Measurements from ENCODE around the gene CDC20. TPM values are rescaled to one million over a fixed set of nuclear protein-coding genes. Genes with fewer than 3 reads are reported as not detected.

Gene CDC20
- total RNA-seq, 1 experiment from 2014 or later = 134 TPM

DNA sequence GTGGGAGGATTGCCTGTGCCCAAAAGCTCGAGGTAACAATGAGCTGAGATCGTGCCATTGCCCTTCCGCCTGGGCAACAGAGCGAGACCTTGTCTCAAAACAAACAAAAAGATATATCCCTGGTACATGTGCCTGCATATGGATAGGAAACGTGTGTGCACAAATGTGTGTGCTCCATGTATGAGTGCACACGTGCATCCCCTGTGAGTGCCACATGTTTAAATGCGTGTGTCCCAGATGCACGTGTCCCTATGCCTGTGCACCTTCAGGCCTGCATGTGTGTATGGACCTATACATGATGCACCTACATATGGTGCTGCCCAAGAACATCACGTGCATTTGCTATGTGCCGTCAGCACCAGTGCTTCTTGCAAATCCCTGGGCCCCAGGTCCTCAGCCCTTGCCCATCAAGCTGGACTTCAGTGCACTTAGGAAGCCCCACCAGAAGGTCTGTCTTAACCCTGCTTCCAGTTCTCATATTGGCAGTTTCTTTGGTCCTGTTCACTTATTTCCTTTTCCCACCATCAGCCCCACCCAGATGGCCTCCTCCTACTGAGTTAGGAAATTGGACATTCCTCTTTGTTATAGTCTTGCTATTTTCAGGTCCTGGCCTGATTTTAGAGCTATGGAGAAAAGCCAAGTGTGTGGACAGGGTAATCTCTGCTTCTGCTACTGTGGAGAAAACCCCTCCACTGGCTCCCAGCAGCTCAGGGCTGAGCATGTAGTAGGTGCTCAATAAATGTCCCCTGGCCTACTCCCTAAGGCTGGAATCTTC, 42.6 kb upstream of the CDC20 start:
- intact Hi-C loops (cut with micrococcal nuclease; ENCODE audit: unreplicated experiment) = no loop called here
- no peaks in the 10 kb centered on the region for H3K4me1 Mint-ChIP-seq (ENCODE audit: low read depth, unreplicated experiment)
- no peak overlapping the region for H3K27ac Mint-ChIP-seq (ENCODE audit: unreplicated experiment)
- TF ChIP-seq, protein P1, sequence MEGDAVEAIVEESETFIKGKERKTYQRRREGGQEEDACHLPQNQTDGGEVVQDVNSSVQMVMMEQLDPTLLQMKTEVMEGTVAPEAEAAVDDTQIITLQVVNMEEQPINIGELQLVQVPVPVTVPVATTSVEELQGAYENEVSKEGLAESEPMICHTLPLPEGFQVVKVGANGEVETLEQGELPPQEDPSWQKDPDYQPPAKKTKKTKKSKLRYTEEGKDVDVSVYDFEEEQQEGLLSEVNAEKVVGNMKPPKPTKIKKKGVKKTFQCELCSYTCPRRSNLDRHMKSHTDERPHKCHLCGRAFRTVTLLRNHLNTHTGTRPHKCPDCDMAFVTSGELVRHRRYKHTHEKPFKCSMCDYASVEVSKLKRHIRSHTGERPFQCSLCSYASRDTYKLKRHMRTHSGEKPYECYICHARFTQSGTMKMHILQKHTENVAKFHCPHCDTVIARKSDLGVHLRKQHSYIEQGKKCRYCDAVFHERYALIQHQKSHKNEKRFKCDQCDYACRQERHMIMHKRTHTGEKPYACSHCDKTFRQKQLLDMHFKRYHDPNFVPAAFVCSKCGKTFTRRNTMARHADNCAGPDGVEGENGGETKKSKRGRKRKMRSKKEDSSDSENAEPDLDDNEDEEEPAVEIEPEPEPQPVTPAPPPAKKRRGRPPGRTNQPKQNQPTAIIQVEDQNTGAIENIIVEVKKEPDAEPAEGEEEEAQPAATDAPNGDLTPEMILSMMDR (IDR thresholded peaks at IDR 0.05; ENCODE audit: unreplicated experiment) = no peak
- no peak for DNase-seq
- peaks cover 5% of the 10 kb centered on the region for H3K36me3 Mint-ChIP-seq (ENCODE audit: insufficient read depth, unreplicated experiment)
- CTCF ChIA-PET = no interaction called here
- BruUV-seq (replicated peaks) = no TSS peak
- H3K4me3 Mint-ChIP-seq (ENCODE audit: low read depth, unreplicated experiment) = no peak overlapping the region
- peaks cover 19% of the 10 kb centered on the region for H3K27me3 Mint-ChIP-seq (ENCODE audit: unreplicated experiment)
- no peaks in the 10 kb centered on the region for H3K9me3 Mint-ChIP-seq (ENCODE audit: low read depth, unreplicated experiment)

DNA sequence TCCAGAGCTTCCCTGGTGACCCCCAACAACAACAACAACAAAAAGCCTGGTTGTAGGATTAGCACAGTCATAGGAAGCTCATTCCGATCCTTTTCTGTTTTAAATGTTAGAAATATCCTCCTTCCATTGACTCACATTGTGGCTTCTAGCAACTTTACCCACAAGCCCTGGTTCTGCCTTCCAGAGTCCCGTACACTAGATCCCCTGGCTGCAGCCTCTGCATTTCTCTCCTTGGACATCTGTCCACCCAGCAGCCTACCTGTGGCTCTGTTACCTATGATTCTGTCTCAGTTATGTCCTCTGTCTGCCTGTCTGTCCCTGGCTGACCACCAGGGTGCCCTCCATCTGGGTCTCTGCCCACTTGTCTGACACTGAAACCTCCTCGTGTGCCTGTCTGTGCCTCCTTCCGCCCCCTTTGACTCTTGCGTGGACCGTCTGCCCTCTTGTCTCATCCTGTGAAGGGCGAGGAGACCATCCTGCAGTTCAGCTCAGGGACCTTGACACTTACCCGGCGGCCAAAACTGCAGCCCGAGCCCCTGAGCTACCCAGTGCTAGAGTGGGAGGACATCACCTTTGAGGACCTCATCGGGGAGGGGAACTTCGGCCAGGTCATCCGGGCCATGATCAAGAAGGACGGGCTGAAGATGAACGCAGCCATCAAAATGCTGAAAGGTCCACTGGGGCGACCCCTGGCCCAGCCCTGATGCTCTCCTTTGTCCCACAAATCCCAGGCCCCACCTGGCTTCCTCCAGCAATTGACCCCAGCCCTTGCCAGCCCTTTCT, 41.9 kb upstream of the CDC20 start:
- H3K27me3 Mint-ChIP-seq (ENCODE audit: unreplicated experiment) = peaks cover 19% of the 10 kb centered on the region
- H3K27ac Mint-ChIP-seq (ENCODE audit: unreplicated experiment) = no peak overlapping the region
- TF ChIP-seq, protein P1 (IDR thresholded peaks at IDR 0.05; ENCODE audit: unreplicated experiment) = no peak
- no peaks in the 10 kb centered on the region for H3K9me3 Mint-ChIP-seq (ENCODE audit: low read depth, unreplicated experiment)
- no TSS peak for BruUV-seq (replicated peaks)
- CTCF ChIA-PET = no interaction called here
- intact Hi-C loops (cut with micrococcal nuclease; ENCODE audit: unreplicated experiment) = no loop called here
- H3K4me3 Mint-ChIP-seq (ENCODE audit: low read depth, unreplicated experiment) = no peak overlapping the region
- no peaks in the 10 kb centered on the region for H3K4me1 Mint-ChIP-seq (ENCODE audit: low read depth, unreplicated experiment)
- DNase-seq = no peak
- peaks cover 5% of the 10 kb centered on the region for H3K36me3 Mint-ChIP-seq (ENCODE audit: insufficient read depth, unreplicated experiment)

DNA sequence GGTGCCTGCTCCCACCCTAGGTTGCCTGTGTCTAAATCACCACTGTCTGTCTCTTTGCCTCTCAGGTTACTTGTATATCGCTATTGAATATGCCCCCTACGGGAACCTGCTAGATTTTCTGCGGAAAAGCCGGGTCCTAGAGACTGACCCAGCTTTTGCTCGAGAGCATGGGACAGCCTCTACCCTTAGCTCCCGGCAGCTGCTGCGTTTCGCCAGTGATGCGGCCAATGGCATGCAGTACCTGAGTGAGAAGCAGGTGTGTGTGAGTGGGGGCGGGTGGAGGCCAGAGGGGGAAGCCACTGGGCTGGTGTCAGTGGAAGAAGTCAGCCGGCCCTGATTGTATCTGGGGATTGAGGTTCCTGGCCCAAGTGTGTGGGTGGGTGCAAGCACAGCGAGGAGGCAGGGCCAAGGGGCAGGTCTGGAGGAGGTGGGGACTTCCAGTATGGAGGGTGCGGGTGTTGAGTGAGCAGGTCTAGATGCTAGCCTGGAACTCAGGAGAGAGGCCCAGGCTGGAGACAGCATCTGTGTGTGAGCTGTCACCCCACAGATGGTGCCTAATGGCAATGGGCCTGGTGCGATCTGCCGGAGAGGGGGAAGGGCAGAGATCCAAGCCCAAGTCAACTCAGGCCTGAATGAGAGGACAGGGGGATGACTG, 40.8 kb upstream of the CDC20 start:
- TF ChIP-seq, protein P1 (IDR thresholded peaks at IDR 0.05; ENCODE audit: unreplicated experiment) = no peak
- H3K4me3 Mint-ChIP-seq (ENCODE audit: low read depth, unreplicated experiment) = no peak overlapping the region
- H3K4me1 Mint-ChIP-seq (ENCODE audit: low read depth, unreplicated experiment) = no peaks in the 10 kb centered on the region
- no peak for DNase-seq
- no peak overlapping the region for H3K27ac Mint-ChIP-seq (ENCODE audit: unreplicated experiment)
- no TSS peak for BruUV-seq (replicated peaks)
- H3K36me3 Mint-ChIP-seq (ENCODE audit: insufficient read depth, unreplicated experiment) = no peaks in the 10 kb centered on the region
- intact Hi-C loops (cut with micrococcal nuclease; ENCODE audit: unreplicated experiment) = no loop called here
- CTCF ChIA-PET = no interaction called here
- H3K27me3 Mint-ChIP-seq (ENCODE audit: unreplicated experiment) = peaks cover 19% of the 10 kb centered on the region
- H3K9me3 Mint-ChIP-seq (ENCODE audit: low read depth, unreplicated experiment) = no peaks in the 10 kb centered on the region

DNA sequence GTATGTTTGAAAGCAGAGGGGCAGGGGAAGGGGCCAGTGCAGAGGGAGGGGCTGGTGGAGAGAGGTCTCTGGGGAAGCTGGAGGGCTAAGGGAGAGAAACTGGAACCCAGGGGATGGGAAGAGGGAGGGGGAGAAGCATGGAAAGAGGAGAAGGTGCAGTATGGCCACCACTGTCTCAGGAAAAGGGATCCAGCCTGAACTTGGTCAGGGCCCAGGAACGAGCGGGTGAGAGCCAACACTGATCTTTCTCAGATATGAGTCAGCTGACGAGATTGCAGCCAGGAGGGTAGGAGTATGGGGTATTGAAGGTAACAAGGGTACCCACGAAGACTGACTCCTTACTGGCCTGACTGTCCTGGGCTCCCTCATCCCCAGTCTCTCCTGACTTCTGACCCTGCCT, 40.0 kb upstream of the CDC20 start:
- Mint-ChIP-seq H3K9me3 (ENCODE audit: low read depth, unreplicated experiment) (no peaks in the 10 kb centered on the region), H3K27me3 (ENCODE audit: unreplicated experiment) (peaks cover 19% of the 10 kb centered on the region), H3K36me3 (ENCODE audit: insufficient read depth, unreplicated experiment) (no peaks in the 10 kb centered on the region), H3K4me1 (ENCODE audit: low read depth, unreplicated experiment) (no peaks in the 10 kb centered on the region), H3K27ac (ENCODE audit: unreplicated experiment) (no peak overlapping the region), H3K4me3 (ENCODE audit: low read depth, unreplicated experiment) (no peak overlapping the region)
- intact Hi-C loops (cut with micrococcal nuclease; ENCODE audit: unreplicated experiment) = no loop called here
- TF ChIP-seq, protein P1 (IDR thresholded peaks at IDR 0.05; ENCODE audit: unreplicated experiment) = no peak
- DNase-seq = no peak
- BruUV-seq (replicated peaks) = no TSS peak
- CTCF ChIA-PET = interaction anchor here (0.5 kb wide), 1 partner anchor 26 kb away, joined by 6 read pairs; no protein-coding TSS in a partner anchor
